ENCODE measurements around the gene SFT2D2.
"Not testable (repeated sequence)": the region's sequence is repeated elsewhere in the genome, so short reads cannot be mapped to it uniquely, and the experiment has no call there.

SFT2D2 gene

GRCh38 chr1:168181063-168181720 is 44.6 kb upstream of the SFT2D2 start:
- not testable (repeated sequence) for H3K4ac ChIP-seq (ENCODE audit: low read depth, low read length); H4K5ac ChIP-seq (ENCODE audit: low read length); H2BK120ac ChIP-seq (ENCODE audit: low read depth, low read length); DNase-seq; H3K18ac ChIP-seq (ENCODE audit: low read length); H3K27me3 ChIP-seq (ENCODE audit: insufficient read depth, low read length, poor library complexity); H3K27ac ChIP-seq (ENCODE audit: low read depth, low read length); H3K56ac ChIP-seq (ENCODE audit: low read length); H4K8ac ChIP-seq (ENCODE audit: low read depth, low read length); H2BK15ac ChIP-seq (replicated peaks; ENCODE audit: low read depth); H3K36me3 ChIP-seq (ENCODE audit: control insufficient read depth, insufficient read depth, low read length); H3K4me1 ChIP-seq (ENCODE audit: control insufficient read depth, low read depth, low read length); H3K4me2 ChIP-seq (ENCODE audit: low read length); H3K23ac ChIP-seq (ENCODE audit: low read length); H2BK5ac ChIP-seq (ENCODE audit: low read length); H3K4me3 ChIP-seq (ENCODE audit: low read length); H3K79me2 ChIP-seq (ENCODE audit: control insufficient read depth, insufficient read depth, low read length); H2AK5ac ChIP-seq (ENCODE audit: low read length); H3K9ac ChIP-seq (ENCODE audit: low read length); H3K79me1 ChIP-seq (ENCODE audit: low read length)
- no CpG with 5 or more reads among the region's 15 CpGs for WGBS (ENCODE audit: extremely low coverage, insufficient coverage, low lambda C conversion rate)

GRCh38 chr1:168187177-168187576 is 38.6 kb upstream of the SFT2D2 start:
- Histone ChIP-seq H3K9ac (ENCODE audit: low read length) (no peak overlapping the region), H3K4ac (ENCODE audit: low read depth, low read length) (no peak overlapping the region), H3K4me2 (ENCODE audit: low read length) (no peak overlapping the region), H3K23ac (ENCODE audit: low read length) (no peak overlapping the region), H2BK120ac (ENCODE audit: low read depth, low read length) (no peak overlapping the region), H3K4me3 (ENCODE audit: low read length) (no peak overlapping the region), H3K79me2 (ENCODE audit: control insufficient read depth, insufficient read depth, low read length) (no peaks in the 10 kb centered on the region), H3K27me3 (ENCODE audit: insufficient read depth, low read length, poor library complexity) (no peaks in the 10 kb centered on the region), H3K4me1 (ENCODE audit: control insufficient read depth, low read depth, low read length) (no peaks in the 10 kb centered on the region), H3K36me3 (ENCODE audit: control insufficient read depth, insufficient read depth, low read length) (no peaks in the 10 kb centered on the region), H2BK15ac (replicated peaks; ENCODE audit: low read depth) (no peak overlapping the region), H4K8ac (ENCODE audit: low read depth, low read length) (no peak overlapping the region), H3K27ac (ENCODE audit: low read depth, low read length) (no peak overlapping the region), H2BK5ac (ENCODE audit: low read length) (no peak overlapping the region), H3K18ac (ENCODE audit: low read length) (no peak overlapping the region), H2AK5ac (ENCODE audit: low read length) (no peak overlapping the region), H3K56ac (ENCODE audit: low read length) (no peak overlapping the region), H3K79me1 (ENCODE audit: low read length) (no peaks in the 10 kb centered on the region), H4K5ac (ENCODE audit: low read length) (no peak overlapping the region)
- no peak for DNase-seq

GRCh38 chr1:168190403-168190802 is 35.4 kb upstream of the SFT2D2 start:
- H3K4ac ChIP-seq (ENCODE audit: low read depth, low read length), result no peak overlapping the region
- no peak overlapping the region for H3K9ac ChIP-seq (ENCODE audit: low read length)
- no peak overlapping the region for H4K8ac ChIP-seq (ENCODE audit: low read depth, low read length)
- no peaks in the 10 kb centered on the region for H3K79me2 ChIP-seq (ENCODE audit: control insufficient read depth, insufficient read depth, low read length)
- no peak for DNase-seq
- H3K4me1 ChIP-seq (ENCODE audit: control insufficient read depth, low read depth, low read length), result no peaks in the 10 kb centered on the region
- no peak overlapping the region for H2BK15ac ChIP-seq (replicated peaks; ENCODE audit: low read depth)
- no peak overlapping the region for H3K4me3 ChIP-seq (ENCODE audit: low read length)
- no peak overlapping the region for H3K56ac ChIP-seq (ENCODE audit: low read length)
- H4K5ac ChIP-seq (ENCODE audit: low read length), result no peak overlapping the region
- no peak overlapping the region for H3K27ac ChIP-seq (ENCODE audit: low read depth, low read length)
- H3K23ac ChIP-seq (ENCODE audit: low read length), result no peak overlapping the region
- no peak overlapping the region for H3K18ac ChIP-seq (ENCODE audit: low read length)
- no peak overlapping the region for H2BK120ac ChIP-seq (ENCODE audit: low read depth, low read length)
- H3K36me3 ChIP-seq (ENCODE audit: control insufficient read depth, insufficient read depth, low read length), result no peaks in the 10 kb centered on the region
- H3K4me2 ChIP-seq (ENCODE audit: low read length), result no peak overlapping the region
- no CpG with 5 or more reads among the region's 2 CpGs for WGBS (ENCODE audit: extremely low coverage, insufficient coverage, low lambda C conversion rate)
- no peak overlapping the region for H2AK5ac ChIP-seq (ENCODE audit: low read length)
- H2BK5ac ChIP-seq (ENCODE audit: low read length), result no peak overlapping the region
- H3K79me1 ChIP-seq (ENCODE audit: low read length), result no peaks in the 10 kb centered on the region
- no peaks in the 10 kb centered on the region for H3K27me3 ChIP-seq (ENCODE audit: insufficient read depth, low read length, poor library complexity)

- Histone ChIP-seq H3K27ac (ENCODE audit: low read depth, low read length) (no peak overlapping the region), H3K56ac (ENCODE audit: low read length) (no peak overlapping the region), H3K4me1 (ENCODE audit: control insufficient read depth, low read depth, low read length) (no peaks in the 10 kb centered on the region), H4K8ac (ENCODE audit: low read depth, low read length) (no peak overlapping the region), H3K79me2 (ENCODE audit: control insufficient read depth, insufficient read depth, low read length) (no peaks in the 10 kb centered on the region), H3K36me3 (ENCODE audit: control insufficient read depth, insufficient read depth, low read length) (no peaks in the 10 kb centered on the region), H3K23ac (ENCODE audit: low read length) (no peak overlapping the region), H3K27me3 (ENCODE audit: insufficient read depth, low read length, poor library complexity) (no peaks in the 10 kb centered on the region), H3K4me3 (ENCODE audit: low read length) (no peak overlapping the region), H2BK120ac (ENCODE audit: low read depth, low read length) (no peak overlapping the region), H3K18ac (ENCODE audit: low read length) (no peak overlapping the region), H3K4me2 (ENCODE audit: low read length) (no peak overlapping the region), H2AK5ac (ENCODE audit: low read length) (no peak overlapping the region), H3K4ac (ENCODE audit: low read depth, low read length) (no peak overlapping the region), H3K9ac (ENCODE audit: low read length) (no peak overlapping the region), H2BK5ac (ENCODE audit: low read length) (no peak overlapping the region), H4K5ac (ENCODE audit: low read length) (no peak overlapping the region), H2BK15ac (replicated peaks; ENCODE audit: low read depth) (no peak overlapping the region), H3K79me1 (ENCODE audit: low read length) (no peaks in the 10 kb centered on the region)
- no CpG with 5 or more reads among the region's 4 CpGs for WGBS (ENCODE audit: extremely low coverage, insufficient coverage, low lambda C conversion rate)
- peak; percentile 59 for DNase-seq
These were observed 30.3 kb upstream of the SFT2D2 start for GRCh38 chr1:168195199-168196135.

- no peak overlapping the region for H4K5ac ChIP-seq (ENCODE audit: low read length)
- H3K79me2 ChIP-seq (ENCODE audit: control insufficient read depth, insufficient read depth, low read length), result no peaks in the 10 kb centered on the region
- H3K9ac ChIP-seq (ENCODE audit: low read length), result no peak overlapping the region
- no peaks in the 10 kb centered on the region for H3K79me1 ChIP-seq (ENCODE audit: low read length)
- no peak overlapping the region for H3K4me2 ChIP-seq (ENCODE audit: low read length)
- H2AK5ac ChIP-seq (ENCODE audit: low read length), result no peak overlapping the region
- H3K56ac ChIP-seq (ENCODE audit: low read length), result no peak overlapping the region
- no peaks in the 10 kb centered on the region for H3K27me3 ChIP-seq (ENCODE audit: insufficient read depth, low read length, poor library complexity)
- WGBS (ENCODE audit: extremely low coverage, insufficient coverage, low lambda C conversion rate), result no CpG with 5 or more reads among the region's 3 CpGs
- H3K4me3 ChIP-seq (ENCODE audit: low read length), result no peak overlapping the region
- H4K8ac ChIP-seq (ENCODE audit: low read depth, low read length), result no peak overlapping the region
- no peak overlapping the region for H3K18ac ChIP-seq (ENCODE audit: low read length)
- no peaks in the 10 kb centered on the region for H3K36me3 ChIP-seq (ENCODE audit: control insufficient read depth, insufficient read depth, low read length)
- no peaks in the 10 kb centered on the region for H3K4me1 ChIP-seq (ENCODE audit: control insufficient read depth, low read depth, low read length)
- no peak overlapping the region for H3K4ac ChIP-seq (ENCODE audit: low read depth, low read length)
- DNase-seq, result peak; percentile 42
- no peak overlapping the region for H3K27ac ChIP-seq (ENCODE audit: low read depth, low read length)
- no peak overlapping the region for H2BK5ac ChIP-seq (ENCODE audit: low read length)
- H2BK120ac ChIP-seq (ENCODE audit: low read depth, low read length), result no peak overlapping the region
- H2BK15ac ChIP-seq (replicated peaks; ENCODE audit: low read depth), result no peak overlapping the region
- H3K23ac ChIP-seq (ENCODE audit: low read length), result no peak overlapping the region
These were observed 26.7 kb upstream of the SFT2D2 start for GRCh38 chr1:168199056-168199455.
